ENCODE results near the gene SENP7. TPM values are rescaled to one million over a fixed set of nuclear protein-coding genes. Genes with fewer than 3 reads are reported as not detected.

Gene SENP7
- total RNA-seq, 1 donor, result 11.2 TPM

DNA sequence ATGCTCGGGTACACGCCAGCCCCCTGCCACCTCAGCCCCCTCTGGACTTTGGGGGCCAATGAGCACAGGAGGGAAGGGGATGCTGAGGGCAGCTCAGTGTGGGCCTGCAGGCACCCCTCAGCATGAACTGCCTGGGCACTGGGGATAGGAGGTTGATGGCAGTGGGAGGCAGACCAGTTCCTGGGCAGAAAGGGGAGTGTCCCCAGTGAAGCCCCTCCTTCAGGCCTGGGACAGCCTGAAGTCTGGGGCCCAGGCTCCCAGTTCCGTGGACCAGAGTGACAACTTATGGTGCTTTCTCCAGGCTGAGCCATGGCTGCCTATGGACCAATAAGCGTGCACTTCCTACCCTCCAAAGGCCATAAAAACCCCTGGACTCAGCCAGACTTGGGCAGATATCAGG, 129.4 kb downstream of the SENP7 start:
- H3K36me3 ChIP-seq (ENCODE audit: insufficient read depth, low read length), result no peaks in the 10 kb centered on the region
- H4K20me1 ChIP-seq (ENCODE audit: insufficient read depth, low read length), result peaks cover 2% of the 10 kb centered on the region
- H3K9me3 ChIP-seq (ENCODE audit: low read depth, low read length), result no peaks in the 10 kb centered on the region
- no peaks in the 10 kb centered on the region for H3K27me3 ChIP-seq (ENCODE audit: insufficient read depth, low read length)
- no peak overlapping the region for H2AFZ ChIP-seq (ENCODE audit: low read length)
- H3K27ac ChIP-seq (ENCODE audit: low read depth, low read length), result no peak overlapping the region
- TF ChIP-seq, protein P1, sequence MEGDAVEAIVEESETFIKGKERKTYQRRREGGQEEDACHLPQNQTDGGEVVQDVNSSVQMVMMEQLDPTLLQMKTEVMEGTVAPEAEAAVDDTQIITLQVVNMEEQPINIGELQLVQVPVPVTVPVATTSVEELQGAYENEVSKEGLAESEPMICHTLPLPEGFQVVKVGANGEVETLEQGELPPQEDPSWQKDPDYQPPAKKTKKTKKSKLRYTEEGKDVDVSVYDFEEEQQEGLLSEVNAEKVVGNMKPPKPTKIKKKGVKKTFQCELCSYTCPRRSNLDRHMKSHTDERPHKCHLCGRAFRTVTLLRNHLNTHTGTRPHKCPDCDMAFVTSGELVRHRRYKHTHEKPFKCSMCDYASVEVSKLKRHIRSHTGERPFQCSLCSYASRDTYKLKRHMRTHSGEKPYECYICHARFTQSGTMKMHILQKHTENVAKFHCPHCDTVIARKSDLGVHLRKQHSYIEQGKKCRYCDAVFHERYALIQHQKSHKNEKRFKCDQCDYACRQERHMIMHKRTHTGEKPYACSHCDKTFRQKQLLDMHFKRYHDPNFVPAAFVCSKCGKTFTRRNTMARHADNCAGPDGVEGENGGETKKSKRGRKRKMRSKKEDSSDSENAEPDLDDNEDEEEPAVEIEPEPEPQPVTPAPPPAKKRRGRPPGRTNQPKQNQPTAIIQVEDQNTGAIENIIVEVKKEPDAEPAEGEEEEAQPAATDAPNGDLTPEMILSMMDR (IDR thresholded peaks at IDR 0.05; ENCODE audit: extremely low read depth, low read depth, low read length), result no peak
- DNase-seq (ENCODE audit: insufficient read length, low spot score, missing footprints), result no peak
- H3K79me2 ChIP-seq (ENCODE audit: insufficient read depth, low read length), result peaks cover 3% of the 10 kb centered on the region
- H3K4me2 ChIP-seq (ENCODE audit: insufficient read depth, low read length), result no peak overlapping the region
- H3K4me3 ChIP-seq (ENCODE audit: insufficient read depth, low read length), result no peak overlapping the region
- no peaks in the 10 kb centered on the region for H3K4me1 ChIP-seq (ENCODE audit: insufficient read depth, low read length)

DNA sequence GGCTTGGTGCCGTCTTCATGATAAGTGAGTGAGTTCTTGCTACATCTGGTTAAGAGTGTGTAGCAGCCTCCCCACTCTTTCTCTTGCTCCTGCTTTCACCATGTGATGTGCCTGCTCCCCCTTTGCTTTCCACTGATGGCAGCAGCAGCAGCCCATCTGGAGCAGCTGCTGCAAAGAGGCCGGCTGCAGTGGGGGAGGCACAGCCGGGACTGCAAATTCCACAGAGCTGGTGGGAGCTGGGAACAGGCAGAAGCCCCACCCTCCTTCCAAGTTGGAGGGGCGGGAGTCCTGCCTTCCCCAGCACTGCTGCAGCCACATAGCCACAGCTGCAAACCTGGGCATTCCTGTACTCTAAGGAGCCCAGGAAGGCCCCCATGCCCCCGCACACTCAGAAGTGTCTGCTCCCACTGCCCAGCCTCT, 129.8 kb downstream of the SENP7 start:
- no peak overlapping the region for H2AFZ ChIP-seq (ENCODE audit: low read length)
- no peak overlapping the region for H3K27ac ChIP-seq (ENCODE audit: low read depth, low read length)

GRCh38 chr3:101381809-101382208, 131.2 kb downstream of the SENP7 start:
- DNase-seq (ENCODE audit: insufficient read length, low spot score, missing footprints), result no peak
- Histone ChIP-seq H3K36me3 (ENCODE audit: insufficient read depth, low read length) (no peaks in the 10 kb centered on the region), H3K9me3 (ENCODE audit: low read depth, low read length) (no peaks in the 10 kb centered on the region), H3K27me3 (ENCODE audit: insufficient read depth, low read length) (no peaks in the 10 kb centered on the region), H3K79me2 (ENCODE audit: insufficient read depth, low read length) (no peaks in the 10 kb centered on the region), H3K27ac (ENCODE audit: low read depth, low read length) (no peak overlapping the region), H3K4me3 (ENCODE audit: insufficient read depth, low read length) (no peak overlapping the region), H3K4me1 (ENCODE audit: insufficient read depth, low read length) (no peaks in the 10 kb centered on the region), H3K4me2 (ENCODE audit: insufficient read depth, low read length) (no peak overlapping the region), H2AFZ (ENCODE audit: low read length) (no peak overlapping the region), H4K20me1 (ENCODE audit: insufficient read depth, low read length) (peaks cover 2% of the 10 kb centered on the region)
- TF ChIP-seq, protein P1 (IDR thresholded peaks at IDR 0.05; ENCODE audit: extremely low read depth, low read depth, low read length), result peak; percentile 61

More for the DNA sequence above, 129.8 kb downstream of the SENP7 start:
- DNase-seq (ENCODE audit: insufficient read length, low spot score, missing footprints), result no peak
- H3K79me2 ChIP-seq (ENCODE audit: insufficient read depth, low read length), result peaks cover 3% of the 10 kb centered on the region
- peaks cover 2% of the 10 kb centered on the region for H4K20me1 ChIP-seq (ENCODE audit: insufficient read depth, low read length)
- TF ChIP-seq, protein P1 (IDR thresholded peaks at IDR 0.05; ENCODE audit: extremely low read depth, low read depth, low read length), result no peak
- no peak overlapping the region for H3K4me3 ChIP-seq (ENCODE audit: insufficient read depth, low read length)
- H3K36me3 ChIP-seq (ENCODE audit: insufficient read depth, low read length), result no peaks in the 10 kb centered on the region
- no peak overlapping the region for H3K4me2 ChIP-seq (ENCODE audit: insufficient read depth, low read length)
- H3K27me3 ChIP-seq (ENCODE audit: insufficient read depth, low read length), result no peaks in the 10 kb centered on the region
- H3K4me1 ChIP-seq (ENCODE audit: insufficient read depth, low read length), result no peaks in the 10 kb centered on the region
- no peaks in the 10 kb centered on the region for H3K9me3 ChIP-seq (ENCODE audit: low read depth, low read length)

- H3K4me3 ChIP-seq (ENCODE audit: insufficient read depth, low read length), result no peak overlapping the region
- H3K4me1 ChIP-seq (ENCODE audit: insufficient read depth, low read length), result no peaks in the 10 kb centered on the region
- H3K27me3 ChIP-seq (ENCODE audit: insufficient read depth, low read length), result no peaks in the 10 kb centered on the region
- TF ChIP-seq, protein P1 (IDR thresholded peaks at IDR 0.05; ENCODE audit: extremely low read depth, low read depth, low read length), result no peak
- H3K9me3 ChIP-seq (ENCODE audit: low read depth, low read length), result no peaks in the 10 kb centered on the region
- no peak overlapping the region for H2AFZ ChIP-seq (ENCODE audit: low read length)
- DNase-seq (ENCODE audit: insufficient read length, low spot score, missing footprints), result no peak
- H3K27ac ChIP-seq (ENCODE audit: low read depth, low read length), result no peak overlapping the region
- no peaks in the 10 kb centered on the region for H3K36me3 ChIP-seq (ENCODE audit: insufficient read depth, low read length)
- H3K4me2 ChIP-seq (ENCODE audit: insufficient read depth, low read length), result no peak overlapping the region
- H4K20me1 ChIP-seq (ENCODE audit: insufficient read depth, low read length), result no peaks in the 10 kb centered on the region
- H3K79me2 ChIP-seq (ENCODE audit: insufficient read depth, low read length), result no peaks in the 10 kb centered on the region
Measured at GRCh38 chr3:101379658-101380376, 133.2 kb downstream of the SENP7 start.

Data from osteoblast (primary cell).